Loucy (cell line): ENCODE results near the gene TMEM129.

Experiments
- CTCF ChIP-seq: fragments of 200-600 bp; sonication (generic); conservative IDR thresholded peaks from 2 replicates; pipeline ENCODE4 v1.5.1; 2014; ENCODE audit warnings: mild to moderate bottlenecking, antibody characterized with exemption, low read length
- EZH2phosphoT487 ChIP-seq: fragments of 200-600 bp; IDR thresholded peaks from 2 replicates; pipeline ENCODE4 v1.6.1; 2018; ENCODE audit warnings: antibody characterized with exemption, mild to moderate bottlenecking, moderate library complexity, borderline replicate concordance

- TF ChIP-seq CTCF (no peak), EZH2phosphoT487 (no peak)
Measured at GRCh38 chr4:1740021-1740545, 19.0 kb upstream of the TMEM129 start.
